ENCODE results near the gene GUK1. TPM values are rescaled to one million over a fixed set of nuclear protein-coding genes. Genes with fewer than 3 reads are reported as not detected.

The GUK1 gene
- total RNA-seq, 1 experiment from 2014 or later, result 111 TPM

GRCh38 chr1:228093050-228093906, 46.8 kb upstream of the GUK1 start:
- DNase-seq (ENCODE audit: low spot score) (no peak), ATAC-seq (no peak)
- Mint-ChIP-seq H3K27ac (no peak overlapping the region), H3K4me1 (peaks cover 16% of the 10 kb centered on the region), H3K27me3 (ENCODE audit: low read depth) (no peaks in the 10 kb centered on the region), H3K4me3 (no peak overlapping the region), H3K36me3 (peaks cover 43% of the 10 kb centered on the region), H3K9me3 (peaks cover 11% of the 10 kb centered on the region)
- TF ChIP-seq JAZF1 (CRISPR knock-in tag; IDR thresholded peaks at IDR 0.05) (no peak), TEAD4 (CRISPR knock-in tag; IDR thresholded peaks at IDR 0.05) (no peak)
- CTCF ChIA-PET, result interaction anchor here (0.7 to 0.8 kb wide), 2 partner anchors 33 to 89 kb away, joined by 3 read pairs; no protein-coding TSS in a partner anchor
- POLR2A ChIA-PET, result interaction anchor here (2.0 kb wide), 1 partner anchor 11 kb away, joined by 4 read pairs; the partner anchor contains the start of gene ARF1

GRCh38 chr1:228094432-228095016, 45.6 kb upstream of the GUK1 start:
- ATAC-seq (no peak), DNase-seq (ENCODE audit: low spot score) (no peak)
- no peak overlapping the region for H3K27ac Mint-ChIP-seq
- no peaks in the 10 kb centered on the region for H3K27me3 Mint-ChIP-seq (ENCODE audit: low read depth)
- ChIA-PET POLR2A (no interaction called here), CTCF (no interaction called here)
- no peak for TF ChIP-seq TEAD1 (CRISPR knock-in tag; IDR thresholded peaks at IDR 0.05)
- TF ChIP-seq ZNF281 (CRISPR knock-in tag; IDR thresholded peaks at IDR 0.05), result no peak
- TF ChIP-seq HMGA2 (CRISPR knock-in tag; IDR thresholded peaks at IDR 0.05), result no peak
- TF ChIP-seq ZBTB21 (CRISPR knock-in tag; IDR thresholded peaks at IDR 0.05; ENCODE audit: borderline replicate concordance), result no peak
- TF ChIP-seq AFF4 (CRISPR knock-in tag; IDR thresholded peaks at IDR 0.05; ENCODE audit: borderline replicate concordance), result no peak
- no peak for TF ChIP-seq GTF2I (CRISPR knock-in tag; conservative IDR thresholded peaks at IDR 0.05)
- TF ChIP-seq ZNF425 (CRISPR knock-in tag; conservative IDR thresholded peaks at IDR 0.05), result no peak
- peaks cover 51% of the 10 kb centered on the region for H3K36me3 Mint-ChIP-seq
- H3K4me1 Mint-ChIP-seq, result peaks cover 7% of the 10 kb centered on the region
- peaks cover 11% of the 10 kb centered on the region for H3K9me3 Mint-ChIP-seq
- no peak overlapping the region for H3K4me3 Mint-ChIP-seq

GRCh38 chr1:228095161-228095560, 44.9 kb upstream of the GUK1 start:
- Mint-ChIP-seq H3K27ac (no peak overlapping the region), H3K9me3 (peaks cover 11% of the 10 kb centered on the region), H3K4me3 (no peak overlapping the region), H3K4me1 (peaks cover 4% of the 10 kb centered on the region), H3K27me3 (ENCODE audit: low read depth) (no peaks in the 10 kb centered on the region), H3K36me3 (peaks cover 55% of the 10 kb centered on the region)
- no peak for ATAC-seq
- POLR2A ChIA-PET, result no interaction called here
- DNase-seq (ENCODE audit: low spot score), result no peak
- CTCF ChIA-PET, result no interaction called here
- TF ChIP-seq ZNF425 (CRISPR knock-in tag; conservative IDR thresholded peaks at IDR 0.05) (no peak), CREB1 (CRISPR knock-in tag; IDR thresholded peaks at IDR 0.05) (no peak), HMGA2 (CRISPR knock-in tag; IDR thresholded peaks at IDR 0.05) (no peak), FOXP1 (CRISPR knock-in tag; IDR thresholded peaks at IDR 0.05; ENCODE audit: borderline replicate concordance) (no peak), GRHL2 (CRISPR knock-in tag; IDR thresholded peaks at IDR 0.05; ENCODE audit: insufficient replicate concordance, severe bottlenecking) (no peak), TCF7 (CRISPR knock-in tag; IDR thresholded peaks at IDR 0.05; ENCODE audit: low read depth) (no peak), GABPB1 (CRISPR knock-in tag; IDR thresholded peaks at IDR 0.05) (no peak), OVOL2 (CRISPR knock-in tag; IDR thresholded peaks at IDR 0.05; ENCODE audit: borderline replicate concordance) (no peak), JAZF1 (CRISPR knock-in tag; IDR thresholded peaks at IDR 0.05) (no peak), ZNF671 (CRISPR knock-in tag; IDR thresholded peaks at IDR 0.05) (no peak), ZNF219 (CRISPR knock-in tag; IDR thresholded peaks at IDR 0.05; ENCODE audit: borderline replicate concordance) (no peak), ZNF232 (CRISPR knock-in tag; IDR thresholded peaks at IDR 0.05) (no peak), FOXJ3 (CRISPR knock-in tag; IDR thresholded peaks at IDR 0.05; ENCODE audit: borderline replicate concordance) (no peak), NFE2L1 (CRISPR knock-in tag; IDR thresholded peaks at IDR 0.05) (no peak)
